Lower lobe of right lung (tissue), 2 donors: Measurements from ENCODE around the gene CREG2. TPM values are rescaled to one million over a fixed set of nuclear protein-coding genes. Genes with fewer than 3 reads are reported as not detected.

Experiments used
- ATAC-seq, 2 donors: fragments of 200-7000 bp; cut with Tn5 transposase; one replicate each; pipeline ENCODE4 v1.9.1; 2020 to 2022; ENCODE audit warnings: mild to moderate bottlenecking in 2 of 2, moderate library complexity in 2 of 2
- DNase-seq: peaks from one replicate; pipeline ENCODE4 v3.0.0-alpha.2; 2020
- H3K27ac ChIP-seq: fragments of 200-600 bp; one replicate; pipeline ENCODE4 v1.8.0; 2022
- H3K27me3 ChIP-seq: fragments of 200-600 bp; one replicate; pipeline ENCODE4 v1.8.0; 2022; ENCODE audit warnings: low read depth
- H3K36me3 ChIP-seq: fragments of 200-600 bp; one replicate; pipeline ENCODE4 v1.8.0; 2022; ENCODE audit warnings: mild to moderate bottlenecking
- H3K4me1 ChIP-seq: fragments of 200-600 bp; one replicate; pipeline ENCODE4 v1.8.0; 2022
- H3K4me3 ChIP-seq: fragments of 200-600 bp; one replicate; pipeline ENCODE4 v1.8.0; 2022; ENCODE audit warnings: mild to moderate bottlenecking
- H3K9me3 ChIP-seq: fragments of 200-600 bp; one replicate; pipeline ENCODE4 v1.8.0; 2022
- CTCF ChIP-seq: fragments of 200-600 bp; IDR thresholded peaks from one replicate; pipeline ENCODE4 v1.8.0; 2022; ENCODE audit warnings: antibody characterized with exemption, mild to moderate bottlenecking
- intact Hi-C: fragments of 100-400 bp; cut with DNase I; formaldehyde crosslinking; loops from one replicate; pipeline ENCODE4 v1.11.0; 2022
- total RNA-seq: library from RNA; stranded (reverse); fragmentation: NEBNext Ultra II Directional; extraction: Animal tissue kit (Norgen Biotek cat#: 25700); gene quantifications from one replicate; pipeline ENCODE4 v1.2.1, GENCODE V29; 2021
- donor health status: DM: no; HTN: yes; CAD: no; lungs with severe emphysema.

The CREG2 gene
- total RNA-seq, 1 donor from 2014 or later, result not detected

GRCh38 chr2:101341421-101341820 is 45.9 kb downstream of the CREG2 start:
- H3K27me3 ChIP-seq, result no peaks in the 10 kb centered on the region
- peak; percentile 64 for DNase-seq
- no peak for TF ChIP-seq CTCF
- H3K9me3 ChIP-seq, result no peaks in the 10 kb centered on the region
- no peak overlapping the region for H3K4me3 ChIP-seq
- no peaks in the 10 kb centered on the region for H3K36me3 ChIP-seq
- H3K27ac ChIP-seq, result no peak overlapping the region
- peaks cover 16% of the 10 kb centered on the region for H3K4me1 ChIP-seq
- intact Hi-C loops, result no loop called here
- peak; percentile 48 to 52 for ATAC-seq

GRCh38 chr2:101340141-101340551 is 47.2 kb downstream of the CREG2 start:
- Histone ChIP-seq H3K4me3 (no peak overlapping the region), H3K27me3 (no peaks in the 10 kb centered on the region), H3K4me1 (peaks cover 16% of the 10 kb centered on the region), H3K27ac (no peak overlapping the region), H3K9me3 (no peaks in the 10 kb centered on the region), H3K36me3 (no peaks in the 10 kb centered on the region)
- ATAC-seq, result peak; percentile 71 to 78
- TF ChIP-seq CTCF, result no peak
- intact Hi-C loops, result no loop called here
- no peak for DNase-seq

GRCh38 chr2:101339266-101339880 is 47.9 kb downstream of the CREG2 start:
- DNase-seq (no peak), ATAC-seq (no peak)
- no peak for TF ChIP-seq CTCF
- H3K27me3 ChIP-seq, result no peaks in the 10 kb centered on the region
- no peaks in the 10 kb centered on the region for H3K36me3 ChIP-seq
- no peaks in the 10 kb centered on the region for H3K9me3 ChIP-seq
- intact Hi-C loops, result no loop called here
- peaks cover 16% of the 10 kb centered on the region for H3K4me1 ChIP-seq
- no peak overlapping the region for H3K4me3 ChIP-seq
- H3K27ac ChIP-seq, result no peak overlapping the region

GRCh38 chr2:101337877-101338276 is 49.4 kb downstream of the CREG2 start:
- ATAC-seq, result no peak
- intact Hi-C loops, result no loop called here
- Histone ChIP-seq H3K27ac (no peak overlapping the region), H3K4me3 (no peak overlapping the region), H3K27me3 (no peaks in the 10 kb centered on the region), H3K36me3 (no peaks in the 10 kb centered on the region), H3K9me3 (no peaks in the 10 kb centered on the region), H3K4me1 (peaks cover 16% of the 10 kb centered on the region)
- no peak for DNase-seq
- no peak for TF ChIP-seq CTCF

GRCh38 chr2:101332885-101333766 is 54.2 kb downstream of the CREG2 start:
- TF ChIP-seq CTCF, result no peak
- Histone ChIP-seq H3K27ac (no peak overlapping the region), H3K4me3 (no peak overlapping the region), H3K9me3 (no peaks in the 10 kb centered on the region), H3K27me3 (no peaks in the 10 kb centered on the region), H3K36me3 (no peaks in the 10 kb centered on the region), H3K4me1 (peaks cover 31% of the 10 kb centered on the region)
- intact Hi-C loops, result no loop called here
- ATAC-seq (no peak), DNase-seq (no peak)
